Progenitor cell of endocrine pancreas (in vitro differentiated cells): ENCODE data around the gene GORASP1. TPM values are rescaled to one million over a fixed set of nuclear protein-coding genes. Genes with fewer than 3 reads are reported as not detected.

Experiments
- DNase-seq: peaks from one replicate; pipeline ENCODE4 v3.0.0; 2021; ENCODE audit warnings: low spot score; ENCODE audit not compliant: unreplicated experiment
- H3K27ac Mint-ChIP-seq: 2 replicates; pipeline ENCODE4 v1.8.0; 2021; ENCODE audit warnings: mild to moderate bottlenecking, moderate library complexity, mixed read lengths
- H3K27me3 Mint-ChIP-seq: 2 replicates; pipeline ENCODE4 v1.8.0; 2021; ENCODE audit warnings: mixed read lengths
- H3K36me3 Mint-ChIP-seq: 2 replicates; pipeline ENCODE4 v1.8.0; 2022; ENCODE audit warnings: mixed read lengths; ENCODE audit not compliant: insufficient read depth
- H3K4me1 Mint-ChIP-seq: 2 replicates; pipeline ENCODE4 v1.8.0; 2021; ENCODE audit warnings: low read depth, mixed read lengths
- H3K4me3 Mint-ChIP-seq: 2 replicates; pipeline ENCODE4 v1.8.0; 2021; ENCODE audit warnings: low read depth, mild to moderate bottlenecking, moderate library complexity, mixed read lengths
- H3K9me3 Mint-ChIP-seq: 2 replicates; pipeline ENCODE4 v1.8.0; 2021; ENCODE audit warnings: low read depth, mixed read lengths
- CTCF ChIP-seq: fragments of 200-600 bp; sonication (generic); IDR thresholded peaks from one replicate; pipeline ENCODE4 v1.5.0; 2021; ENCODE audit warnings: antibody characterized with exemption, mild to moderate bottlenecking; ENCODE audit not compliant: unreplicated experiment
- total RNA-seq: library from RNA; stranded (reverse); gene quantifications from 2 replicates; pipeline ENCODE4 v1.2.1, GENCODE V29; 2021

Gene GORASP1
- total RNA-seq, 1 donor from 2014 or later, result 72.8 TPM

- peaks cover 6% of the 10 kb centered on the region for H3K36me3 Mint-ChIP-seq
- no peaks in the 10 kb centered on the region for H3K27me3 Mint-ChIP-seq
- no peak for DNase-seq
- TF ChIP-seq CTCF, result no peak
- H3K4me3 Mint-ChIP-seq, result no peak overlapping the region
- no peaks in the 10 kb centered on the region for H3K9me3 Mint-ChIP-seq
- peaks cover 42% of the 10 kb centered on the region for H3K4me1 Mint-ChIP-seq
- no peak overlapping the region for H3K27ac Mint-ChIP-seq
Observed at GRCh38 chr3:39144095-39144747, 36.8 kb upstream of the GORASP1 start.

GRCh38 chr3:39143051-39143885 lies 35.8 kb upstream of the GORASP1 start:
- H3K27ac Mint-ChIP-seq, result peak overlapping the region; percentile 67
- H3K4me1 Mint-ChIP-seq, result peaks cover 32% of the 10 kb centered on the region
- DNase-seq, result no peak
- no peaks in the 10 kb centered on the region for H3K27me3 Mint-ChIP-seq
- TF ChIP-seq CTCF, result no peak
- no peak overlapping the region for H3K4me3 Mint-ChIP-seq
- peaks cover 6% of the 10 kb centered on the region for H3K36me3 Mint-ChIP-seq
- H3K9me3 Mint-ChIP-seq, result no peaks in the 10 kb centered on the region

GRCh38 chr3:39142067-39142466 lies 34.6 kb upstream of the GORASP1 start:
- no peak for DNase-seq
- Mint-ChIP-seq H3K4me3 (no peak overlapping the region), H3K4me1 (peaks cover 21% of the 10 kb centered on the region), H3K36me3 (peaks cover 10% of the 10 kb centered on the region), H3K27ac (no peak overlapping the region), H3K27me3 (no peaks in the 10 kb centered on the region), H3K9me3 (no peaks in the 10 kb centered on the region)
- TF ChIP-seq CTCF, result no peak

- peaks cover 10% of the 10 kb centered on the region for H3K36me3 Mint-ChIP-seq
- peak overlapping the region; percentile 76 for H3K27ac Mint-ChIP-seq
- DNase-seq, result no peak
- no peaks in the 10 kb centered on the region for H3K27me3 Mint-ChIP-seq
- H3K4me3 Mint-ChIP-seq, result no peak overlapping the region
- H3K9me3 Mint-ChIP-seq, result no peaks in the 10 kb centered on the region
- TF ChIP-seq CTCF, result no peak
- H3K4me1 Mint-ChIP-seq, result peaks cover 15% of the 10 kb centered on the region
Observed at GRCh38 chr3:39141171-39141995, 34.0 kb upstream of the GORASP1 start.
